ENCODE data around the gene VAV3. TPM values are rescaled to one million over a fixed set of nuclear protein-coding genes. Genes with fewer than 3 reads are reported as not detected.

The VAV3 gene
- total and polyA plus RNA-seq, 2 of the 8 experiments (the other 6 are each of a cell fraction or from before 2014, with no cell fraction given): 2.9 to 7.9 TPM

DNA sequence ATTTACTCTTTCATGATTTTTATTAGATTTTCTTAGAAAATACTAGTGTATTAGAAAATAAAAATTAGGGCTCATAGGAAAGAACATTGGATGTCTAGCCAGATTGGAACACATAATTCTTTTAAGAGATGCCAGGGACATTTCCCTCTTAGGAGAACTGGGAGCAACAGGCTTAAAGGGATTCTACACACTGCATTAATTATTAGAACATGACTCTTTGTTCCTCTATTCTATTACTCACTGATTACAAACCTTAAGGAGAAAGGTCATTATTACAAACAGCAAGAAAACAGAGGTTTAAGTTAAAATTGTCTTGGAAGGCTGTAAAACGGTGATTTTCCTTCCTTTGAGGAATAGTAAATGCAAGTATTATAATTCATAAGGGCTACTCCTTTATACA, 32.9 kb upstream of the VAV3 start:
- H2BK15ac ChIP-seq (ENCODE audit: low read length): no peak overlapping the region
- no peak overlapping the region for H4K5ac ChIP-seq (ENCODE audit: insufficient read length, low read depth, low read length)
- no peak overlapping the region for H3K4ac ChIP-seq (replicated peaks; ENCODE audit: insufficient read length, low read depth, low read length)
- H3K27me3 ChIP-seq (replicated peaks in 1 of 4; ENCODE audit: control insufficient read depth in 3 of 4, extremely low read depth in 1 of 4, insufficient read depth in 3 of 4, low read length in 3 of 4): no peaks in the 10 kb centered on the region
- H3K4me2 ChIP-seq (ENCODE audit: insufficient read depth in 1 of 2, low read depth in 2 of 2, low read length in 2 of 2): no peak overlapping the region
- peaks cover 0 to 6% (median 2%) of the 10 kb centered on the region in 4 experiments; a peak in 3 of 7 replicates for H3K4me1 ChIP-seq (replicated peaks in 1 of 4; ENCODE audit: control insufficient read depth in 3 of 4, insufficient read depth in 4 of 4, low read length in 3 of 4)
- no peaks in the 10 kb centered on the region for H4K20me1 ChIP-seq (replicated peaks in 1 of 2; ENCODE audit: control insufficient read depth in 1 of 2, insufficient read depth in 2 of 2, low read length in 2 of 2)
- H3K14ac ChIP-seq (ENCODE audit: insufficient read length): no peak overlapping the region
- no peak overlapping the region for H2AFZ ChIP-seq (ENCODE audit: low read length)
- ChIA-PET CTCF (ENCODE audit: partially characterized antibody) (interaction anchor here (0.5 to 1.8 kb wide), 2 partner anchors 169 to 216 kb away, joined by 3 to 4 read pairs; no protein-coding TSS in a partner anchor), POLR2A (ENCODE audit: partially characterized antibody) (no interaction called here)
- H3K9ac ChIP-seq (replicated peaks in 1 of 4; ENCODE audit: extremely low read depth in 1 of 4, low read depth in 3 of 4, low read length in 3 of 4): no peak overlapping the region
- no peak overlapping the region for H2AK5ac ChIP-seq (ENCODE audit: low read depth, low read length)
- H3K18ac ChIP-seq (ENCODE audit: extremely low read depth, low read length): no peak overlapping the region
- H3K4me3 ChIP-seq (ENCODE audit: extremely low read depth in 1 of 4, insufficient read depth in 2 of 4, low read depth in 3 of 4, low read length in 4 of 4): no peak overlapping the region
- no peak overlapping the region for H2BK120ac ChIP-seq (replicated peaks; ENCODE audit: low read depth, low read length)
- H3K23ac ChIP-seq (ENCODE audit: insufficient read length): no peak overlapping the region
- 88% methylated on average over 1 of the region's 1 CpG; no CpG with 5 or more reads in 1 of the 2 experiments for WGBS, 2 experiments (ENCODE audit: extremely low coverage in 1 of 2, insufficient coverage in 1 of 2, insufficient read length in 1 of 2, insufficient replicate concordance in 2 of 2, low coverage in 1 of 2, low lambda C conversion rate in 2 of 2, missing lambda C conversion rate in 1 of 2)
- no peak overlapping the region for H2BK20ac ChIP-seq (ENCODE audit: low read length)
- no peak overlapping the region for H2BK5ac ChIP-seq (ENCODE audit: low read depth, low read length)
- H3K36me3 ChIP-seq (ENCODE audit: control insufficient read depth in 2 of 4, insufficient read depth in 4 of 4, low read length in 3 of 4): no peaks in the 10 kb centered on the region
- H3K23me2 ChIP-seq (ENCODE audit: low read depth, low read length): no peaks in the 10 kb centered on the region
- DNase-seq (ENCODE audit: low read depth in 1 of 2, low spot score in 2 of 2) (no peak), FAIRE-seq (no peak)
- no peaks in the 10 kb centered on the region for H3K79me1 ChIP-seq (ENCODE audit: low read depth, low read length)
- no peak overlapping the region for H3K27ac ChIP-seq (ENCODE audit: low read depth, low read length)
- no peaks in the 10 kb centered on the region for H3K9me3 ChIP-seq (ENCODE audit: insufficient read depth in 2 of 2, low read depth in 1 of 2, low read length in 1 of 2)
- H3K79me2 ChIP-seq (ENCODE audit: control insufficient read depth in 1 of 2, insufficient read depth in 2 of 2, low read length in 2 of 2): no peaks in the 10 kb centered on the region
- H3K56ac ChIP-seq (replicated peaks; ENCODE audit: insufficient read length, low read depth, low read length): no peak overlapping the region
- no peak overlapping the region for H2BK12ac ChIP-seq (ENCODE audit: low read depth, low read length)
- H4K91ac ChIP-seq (replicated peaks; ENCODE audit: insufficient read length, low read length): no peak overlapping the region
- H4K8ac ChIP-seq (ENCODE audit: extremely low read depth, insufficient read depth, low read length): no peak overlapping the region
- TF ChIP-seq POLR2AphosphoS5 (IDR thresholded peaks at IDR 0.05; ENCODE audit: low read depth, low read length): no peak
- no peak for TF ChIP-seq CTCF (IDR thresholded peaks at IDR 0.05; ENCODE audit: control extremely low read depth in 1 of 3, insufficient read depth in 1 of 3, low read depth in 1 of 3, low read length in 3 of 3)
- no peak for TF ChIP-seq CHD1 (IDR thresholded peaks at IDR 0.05; ENCODE audit: low read depth, low read length)
- no peak for TF ChIP-seq TAF7 (optimal IDR thresholded peaks at IDR 0.05; ENCODE audit: borderline replicate concordance, low read depth, low read length)
- TF ChIP-seq FOSL1 (IDR thresholded peaks at IDR 0.05; ENCODE audit: insufficient read depth, low read depth, low read length): no peak
- TF ChIP-seq SUZ12 (IDR thresholded peaks at IDR 0.05; ENCODE audit: low read length): no peak
- TF ChIP-seq SRF (IDR thresholded peaks at IDR 0.05; ENCODE audit: low read depth, low read length): no peak
- TF ChIP-seq, protein P1, sequence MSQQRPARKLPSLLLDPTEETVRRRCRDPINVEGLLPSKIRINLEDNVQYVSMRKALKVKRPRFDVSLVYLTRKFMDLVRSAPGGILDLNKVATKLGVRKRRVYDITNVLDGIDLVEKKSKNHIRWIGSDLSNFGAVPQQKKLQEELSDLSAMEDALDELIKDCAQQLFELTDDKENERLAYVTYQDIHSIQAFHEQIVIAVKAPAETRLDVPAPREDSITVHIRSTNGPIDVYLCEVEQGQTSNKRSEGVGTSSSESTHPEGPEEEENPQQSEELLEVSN (IDR thresholded peaks at IDR 0.05): no peak
- TF ChIP-seq, protein P2, sequence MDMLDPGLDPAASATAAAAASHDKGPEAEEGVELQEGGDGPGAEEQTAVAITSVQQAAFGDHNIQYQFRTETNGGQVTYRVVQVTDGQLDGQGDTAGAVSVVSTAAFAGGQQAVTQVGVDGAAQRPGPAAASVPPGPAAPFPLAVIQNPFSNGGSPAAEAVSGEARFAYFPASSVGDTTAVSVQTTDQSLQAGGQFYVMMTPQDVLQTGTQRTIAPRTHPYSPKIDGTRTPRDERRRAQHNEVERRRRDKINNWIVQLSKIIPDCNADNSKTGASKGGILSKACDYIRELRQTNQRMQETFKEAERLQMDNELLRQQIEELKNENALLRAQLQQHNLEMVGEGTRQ (IDR thresholded peaks at IDR 0.05; ENCODE audit: low read length): no peak
- TF ChIP-seq CBX8 (IDR thresholded peaks at IDR 0.05; ENCODE audit: borderline replicate concordance, low read depth, low read length): no peak
